ENCODE measurements around the gene CCDC28B. TPM values are rescaled to one million over a fixed set of nuclear protein-coding genes. Genes with fewer than 3 reads are reported as not detected.

The CCDC28B gene
- polyA plus RNA-seq, 1 donor from 2014 or later: 176 TPM

DNA sequence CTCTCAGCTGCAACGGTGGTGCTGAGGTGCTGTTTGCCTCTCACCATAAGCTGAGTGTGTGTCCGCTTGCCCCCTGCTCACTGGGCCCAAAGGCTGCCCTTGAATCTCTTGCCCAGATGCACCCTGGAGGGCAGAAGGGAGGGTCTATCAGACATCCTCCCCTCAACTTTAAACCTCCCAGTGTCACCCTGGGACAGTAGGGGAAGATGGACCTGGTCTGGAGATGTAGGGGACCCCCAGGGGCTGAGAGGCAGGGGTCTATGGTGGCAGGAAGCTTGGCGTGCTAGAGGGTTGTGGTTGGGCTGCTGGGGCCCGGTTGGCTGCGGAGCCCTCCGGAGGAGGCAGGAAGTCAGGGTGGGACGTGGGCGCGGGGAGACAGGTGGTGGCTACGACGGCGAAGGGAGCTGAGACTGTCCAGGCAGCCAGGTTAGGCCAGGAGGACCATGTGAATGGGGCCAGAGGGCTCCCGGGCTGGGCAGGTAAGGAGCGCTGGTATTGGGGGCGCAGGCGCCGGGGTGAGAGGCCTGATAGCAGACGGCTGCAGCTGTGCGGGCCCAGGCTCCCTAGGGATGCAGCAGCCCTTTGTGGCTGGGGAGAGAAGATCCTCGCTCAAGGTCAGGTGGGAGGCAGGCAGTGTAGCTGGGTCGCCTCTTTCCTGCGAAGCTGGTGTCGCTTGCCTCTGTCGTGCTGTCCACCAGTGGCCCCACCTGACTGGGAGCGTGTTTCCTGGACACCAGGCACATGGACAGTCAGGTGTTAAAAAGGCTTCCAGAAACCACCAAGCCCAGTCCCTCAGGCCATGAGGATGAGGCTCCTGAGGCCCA lies 50.7 kb downstream of the CCDC28B start, which contains the start of gene LCK:
TSS of gene LCK (plus strand) at position 373 of the 824 bp plus-strand sequence. CDS start 23,065 bp downstream, outside the sequence.
- Histone ChIP-seq H3K9ac (ENCODE audit: low read length) (no peak within 1 kb of the TSS), H3K9me2 (ENCODE audit: insufficient read depth, low read length) (no peaks in the 10 kb centered on the region), H3F3A (ENCODE audit: insufficient read depth, low read length, poor library complexity, severe bottlenecking) (no peaks in the 10 kb centered on the region), H3K27me3 (ENCODE audit: insufficient read depth, low read depth, low read length) (no peaks in the 10 kb centered on the region), H3K4me3 (ENCODE audit: low read length) (no peak within 1 kb of the TSS), H3K36me3 (ENCODE audit: insufficient read depth, low read length) (no peaks in the 10 kb centered on the region), H4K20me1 (ENCODE audit: insufficient read depth) (no peaks in the 10 kb centered on the region), H2AFZ (ENCODE audit: low read depth, low read length) (no peak within 1 kb of the TSS), H3K27ac (ENCODE audit: low read length) (no peak within 1 kb of the TSS), H3K4me2 (ENCODE audit: low read length) (no peak within 1 kb of the TSS), H3K9me3 (ENCODE audit: low read length) (no peaks in the 10 kb centered on the region), H3K79me2 (replicated peaks; ENCODE audit: insufficient read depth, low read length) (no peaks in the 10 kb centered on the region)
- TF ChIP-seq, protein P1, sequence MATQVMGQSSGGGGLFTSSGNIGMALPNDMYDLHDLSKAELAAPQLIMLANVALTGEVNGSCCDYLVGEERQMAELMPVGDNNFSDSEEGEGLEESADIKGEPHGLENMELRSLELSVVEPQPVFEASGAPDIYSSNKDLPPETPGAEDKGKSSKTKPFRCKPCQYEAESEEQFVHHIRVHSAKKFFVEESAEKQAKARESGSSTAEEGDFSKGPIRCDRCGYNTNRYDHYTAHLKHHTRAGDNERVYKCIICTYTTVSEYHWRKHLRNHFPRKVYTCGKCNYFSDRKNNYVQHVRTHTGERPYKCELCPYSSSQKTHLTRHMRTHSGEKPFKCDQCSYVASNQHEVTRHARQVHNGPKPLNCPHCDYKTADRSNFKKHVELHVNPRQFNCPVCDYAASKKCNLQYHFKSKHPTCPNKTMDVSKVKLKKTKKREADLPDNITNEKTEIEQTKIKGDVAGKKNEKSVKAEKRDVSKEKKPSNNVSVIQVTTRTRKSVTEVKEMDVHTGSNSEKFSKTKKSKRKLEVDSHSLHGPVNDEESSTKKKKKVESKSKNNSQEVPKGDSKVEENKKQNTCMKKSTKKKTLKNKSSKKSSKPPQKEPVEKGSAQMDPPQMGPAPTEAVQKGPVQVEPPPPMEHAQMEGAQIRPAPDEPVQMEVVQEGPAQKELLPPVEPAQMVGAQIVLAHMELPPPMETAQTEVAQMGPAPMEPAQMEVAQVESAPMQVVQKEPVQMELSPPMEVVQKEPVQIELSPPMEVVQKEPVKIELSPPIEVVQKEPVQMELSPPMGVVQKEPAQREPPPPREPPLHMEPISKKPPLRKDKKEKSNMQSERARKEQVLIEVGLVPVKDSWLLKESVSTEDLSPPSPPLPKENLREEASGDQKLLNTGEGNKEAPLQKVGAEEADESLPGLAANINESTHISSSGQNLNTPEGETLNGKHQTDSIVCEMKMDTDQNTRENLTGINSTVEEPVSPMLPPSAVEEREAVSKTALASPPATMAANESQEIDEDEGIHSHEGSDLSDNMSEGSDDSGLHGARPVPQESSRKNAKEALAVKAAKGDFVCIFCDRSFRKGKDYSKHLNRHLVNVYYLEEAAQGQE (IDR thresholded peaks at IDR 0.05; ENCODE audit: borderline replicate concordance): no peak
- TF ChIP-seq TAF1 (IDR thresholded peaks at IDR 0.05; ENCODE audit: low read depth): no peak
- no peak for TF ChIP-seq POLR2AphosphoS5 (IDR thresholded peaks at IDR 0.05)
- TF ChIP-seq SMC3 (conservative IDR thresholded peaks at IDR 0.05; ENCODE audit: poor library complexity): no peak
- TF ChIP-seq EZH2 (IDR thresholded peaks at IDR 0.05; ENCODE audit: borderline replicate concordance, insufficient read depth, low read length, poor library complexity, severe bottlenecking): no peak
- no peak for TF ChIP-seq MXI1 (conservative IDR thresholded peaks at IDR 0.05; ENCODE audit: poor library complexity, severe bottlenecking)
- TF ChIP-seq EP300 (conservative IDR thresholded peaks at IDR 0.05; ENCODE audit: poor library complexity, severe bottlenecking): no peak
- TF ChIP-seq, protein P2, sequence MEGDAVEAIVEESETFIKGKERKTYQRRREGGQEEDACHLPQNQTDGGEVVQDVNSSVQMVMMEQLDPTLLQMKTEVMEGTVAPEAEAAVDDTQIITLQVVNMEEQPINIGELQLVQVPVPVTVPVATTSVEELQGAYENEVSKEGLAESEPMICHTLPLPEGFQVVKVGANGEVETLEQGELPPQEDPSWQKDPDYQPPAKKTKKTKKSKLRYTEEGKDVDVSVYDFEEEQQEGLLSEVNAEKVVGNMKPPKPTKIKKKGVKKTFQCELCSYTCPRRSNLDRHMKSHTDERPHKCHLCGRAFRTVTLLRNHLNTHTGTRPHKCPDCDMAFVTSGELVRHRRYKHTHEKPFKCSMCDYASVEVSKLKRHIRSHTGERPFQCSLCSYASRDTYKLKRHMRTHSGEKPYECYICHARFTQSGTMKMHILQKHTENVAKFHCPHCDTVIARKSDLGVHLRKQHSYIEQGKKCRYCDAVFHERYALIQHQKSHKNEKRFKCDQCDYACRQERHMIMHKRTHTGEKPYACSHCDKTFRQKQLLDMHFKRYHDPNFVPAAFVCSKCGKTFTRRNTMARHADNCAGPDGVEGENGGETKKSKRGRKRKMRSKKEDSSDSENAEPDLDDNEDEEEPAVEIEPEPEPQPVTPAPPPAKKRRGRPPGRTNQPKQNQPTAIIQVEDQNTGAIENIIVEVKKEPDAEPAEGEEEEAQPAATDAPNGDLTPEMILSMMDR (IDR thresholded peaks at IDR 0.05; ENCODE audit: poor library complexity, severe bottlenecking): no peak
- TF ChIP-seq RAD21 (conservative IDR thresholded peaks at IDR 0.05): no peak

Other genes starting within 250 kb of the CCDC28B start
- gene KHDRBS1, start 186.7 kb upstream of the CCDC28B start, polyA plus RNA-seq: 210 and 214 TPM in 2 replicates
- 18.1 and 21.1 TPM in 2 replicates for gene TMEM39B, start 127.7 kb upstream of the CCDC28B start, polyA plus RNA-seq
- 15.7 and 17.3 TPM in 2 replicates for gene KPNA6, start 92.5 kb upstream of the CCDC28B start, polyA plus RNA-seq
- 34.5 and 39.0 TPM in 2 replicates for gene TXLNA, start 20.9 kb upstream of the CCDC28B start, polyA plus RNA-seq
- 5.6 and 7.5 TPM in 2 replicates for gene IQCC, start 5.1 kb downstream of the CCDC28B start, polyA plus RNA-seq
- not detected in 2 replicates for gene DCDC2B, start 8.5 kb downstream of the CCDC28B start, polyA plus RNA-seq
- gene TMEM234, start 21.8 kb downstream of the CCDC28B start, polyA plus RNA-seq: 24.4 and 30.2 TPM in 2 replicates
- 158 and 174 TPM in 2 replicates for gene EIF3I, start 21.8 kb downstream of the CCDC28B start, polyA plus RNA-seq
- not detected in 2 replicates for gene FAM167B, start 46.6 kb downstream of the CCDC28B start, polyA plus RNA-seq
- gene LCK, start 50.7 kb downstream of the CCDC28B start, polyA plus RNA-seq: not detected in 2 replicates
- gene HDAC1, start 91.5 kb downstream of the CCDC28B start, polyA plus RNA-seq: 60.8 and 68.6 TPM in 2 replicates
- 694 and 739 TPM in 2 replicates for gene MARCKSL1, start 135.6 kb downstream of the CCDC28B start, polyA plus RNA-seq
- gene FAM229A, start 161.9 kb downstream of the CCDC28B start, polyA plus RNA-seq: 6.1 and 11.7 TPM in 2 replicates
- gene TSSK3, start 161.9 kb downstream of the CCDC28B start, polyA plus RNA-seq: not detected in 2 replicates
- 158 and 189 TPM in 2 replicates for gene BSDC1, start 193.8 kb downstream of the CCDC28B start, polyA plus RNA-seq